Hepatocyte (in vitro differentiated cells): ENCODE results near the gene SIK3. TPM values are rescaled to one million over a fixed set of nuclear protein-coding genes. Genes with fewer than 3 reads are reported as not detected.

Source experiments
- DNase-seq: peaks from one replicate; pipeline ENCODE4 v3.0.0-alpha.2; 2016; ENCODE audit warnings: low spot score
- H2AFZ ChIP-seq: fragments of 200-600 bp; sonication (generic); 2 replicates; pipeline ENCODE4 v1.6.0; 2016; ENCODE audit warnings: antibody characterized with exemption, mild to moderate bottlenecking
- H3K27ac ChIP-seq: fragments of 200-600 bp; sonication (generic); 2 replicates; pipeline ENCODE4 v1.5.1; 2016; ENCODE audit warnings: mild to moderate bottlenecking
- H3K27me3 ChIP-seq: fragments of 200-600 bp; sonication (generic); 2 replicates; pipeline ENCODE4 v1.6.1; 2016
- H3K36me3 ChIP-seq: fragments of 200-600 bp; sonication (generic); replicated peaks from 2 replicates; pipeline ENCODE4 v1.5.1; 2016; ENCODE audit warnings: low read depth; ENCODE audit not compliant: insufficient read depth
- H3K4me1 ChIP-seq: fragments of 200-600 bp; sonication (generic); 2 replicates; pipeline ENCODE4 v1.5.1; 2016; ENCODE audit warnings: mild to moderate bottlenecking, moderate library complexity; ENCODE audit not compliant: insufficient read depth
- H3K4me2 ChIP-seq: fragments of 200-600 bp; sonication (generic); 2 replicates; pipeline ENCODE4 v1.6.0; 2016
- H3K4me3 ChIP-seq: fragments of 200-600 bp; sonication (generic); 2 replicates; pipeline ENCODE4 v1.5.1; 2016; ENCODE audit warnings: mild to moderate bottlenecking
- H3K79me2 ChIP-seq: fragments of 200-600 bp; sonication (generic); 2 replicates; pipeline ENCODE4 v1.6.0; 2017; ENCODE audit warnings: mild to moderate bottlenecking
- H3K9me2 ChIP-seq: fragments of 200-600 bp; sonication (generic); replicated peaks from 2 replicates; pipeline ENCODE4 v1.6.0; 2017; ENCODE audit warnings: mild to moderate bottlenecking; ENCODE audit not compliant: insufficient read depth
- H3K9me3 ChIP-seq: fragments of 200-600 bp; sonication (generic); 2 replicates; pipeline ENCODE4 v1.5.1; 2016; ENCODE audit warnings: low read depth, mild to moderate bottlenecking
- H4K20me1 ChIP-seq: fragments of 200-600 bp; sonication (generic); 2 replicates; pipeline ENCODE4 v1.6.0; 2016; ENCODE audit warnings: mild to moderate bottlenecking; ENCODE audit not compliant: insufficient read depth, poor library complexity, severe bottlenecking
- EZH2 ChIP-seq: fragments of 200-600 bp; sonication (generic); IDR thresholded peaks from 2 replicates; pipeline ENCODE4 v1.6.1; 2016; ENCODE audit warnings: antibody characterized with exemption, mild to moderate bottlenecking, borderline replicate concordance
- EZH2phosphoT487 ChIP-seq: fragments of 200-600 bp; sonication (generic); IDR thresholded peaks from one replicate; pipeline ENCODE4 v1.6.1; 2018; ENCODE audit warnings: antibody characterized with exemption, mild to moderate bottlenecking, low read depth, moderate library complexity; ENCODE audit not compliant: unreplicated experiment, severe bottlenecking
- WGBS: methylation state at CpG from one replicate; pipeline ENCODE4 v1.1.6; 2016; ENCODE audit warnings: low lambda C conversion rate; ENCODE audit errors: missing lambda C conversion rate; 5-methylcytosine and 5-hydroxymethylcytosine counted together
- polyA plus RNA-seq: library from polyadenylated mRNA; unstranded; fragments of >200 nt; fragmentation: Nextera tagmentation; extraction: Ambion mirVana; gene quantifications from 2 replicates; pipeline ENCODE4 v1.2.1, GENCODE V29; 2016
- total RNA-seq: library from RNA; depleted of rRNA; stranded (reverse); fragments of >200 nt; gene quantifications from 2 replicates; pipeline ENCODE4 v1.2.3, GENCODE V29; 2014
- TF ChIP-seq, protein P1 (sequence below): fragments of 200-600 bp; sonication (generic); IDR thresholded peaks from 2 replicates; pipeline ENCODE4 v1.5.1; 2016; ENCODE audit warnings: antibody characterized with exemption, mild to moderate bottlenecking; ENCODE audit not compliant: poor library complexity

The SIK3 gene
- total and polyA plus RNA-seq, 2 experiments from 2014 or later = 15.8 to 17.7 TPM

GRCh38 chr11:117076941-117077691 is 21.1 kb downstream of the SIK3 start:
- TF ChIP-seq, protein P1, sequence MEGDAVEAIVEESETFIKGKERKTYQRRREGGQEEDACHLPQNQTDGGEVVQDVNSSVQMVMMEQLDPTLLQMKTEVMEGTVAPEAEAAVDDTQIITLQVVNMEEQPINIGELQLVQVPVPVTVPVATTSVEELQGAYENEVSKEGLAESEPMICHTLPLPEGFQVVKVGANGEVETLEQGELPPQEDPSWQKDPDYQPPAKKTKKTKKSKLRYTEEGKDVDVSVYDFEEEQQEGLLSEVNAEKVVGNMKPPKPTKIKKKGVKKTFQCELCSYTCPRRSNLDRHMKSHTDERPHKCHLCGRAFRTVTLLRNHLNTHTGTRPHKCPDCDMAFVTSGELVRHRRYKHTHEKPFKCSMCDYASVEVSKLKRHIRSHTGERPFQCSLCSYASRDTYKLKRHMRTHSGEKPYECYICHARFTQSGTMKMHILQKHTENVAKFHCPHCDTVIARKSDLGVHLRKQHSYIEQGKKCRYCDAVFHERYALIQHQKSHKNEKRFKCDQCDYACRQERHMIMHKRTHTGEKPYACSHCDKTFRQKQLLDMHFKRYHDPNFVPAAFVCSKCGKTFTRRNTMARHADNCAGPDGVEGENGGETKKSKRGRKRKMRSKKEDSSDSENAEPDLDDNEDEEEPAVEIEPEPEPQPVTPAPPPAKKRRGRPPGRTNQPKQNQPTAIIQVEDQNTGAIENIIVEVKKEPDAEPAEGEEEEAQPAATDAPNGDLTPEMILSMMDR = no peak
- TF ChIP-seq EZH2 = no peak
- no peak for TF ChIP-seq EZH2phosphoT487
- no peak overlapping the region for H3K4me3 ChIP-seq
- WGBS = 49% methylated on average over 3 of the region's 3 CpGs
- no peaks in the 10 kb centered on the region for H3K9me3 ChIP-seq
- H3K36me3 ChIP-seq = no peaks in the 10 kb centered on the region
- H2AFZ ChIP-seq = no peak overlapping the region
- H3K4me2 ChIP-seq = peak overlapping the region; percentile 42
- no peaks in the 10 kb centered on the region for H3K27me3 ChIP-seq
- H4K20me1 ChIP-seq = peaks cover 43% of the 10 kb centered on the region
- H3K79me2 ChIP-seq = peaks cover 88% of the 10 kb centered on the region
- peak overlapping the region; percentile 14 for H3K27ac ChIP-seq
- no peaks in the 10 kb centered on the region for H3K9me2 ChIP-seq
- peaks cover 24% of the 10 kb centered on the region for H3K4me1 ChIP-seq
- peak; percentile 13 for DNase-seq

- H3K36me3 ChIP-seq = no peaks in the 10 kb centered on the region
- peaks cover 35% of the 10 kb centered on the region for H4K20me1 ChIP-seq
- H3K9me2 ChIP-seq = no peaks in the 10 kb centered on the region
- H2AFZ ChIP-seq = no peak overlapping the region
- peaks cover 37% of the 10 kb centered on the region for H3K4me1 ChIP-seq
- no peaks in the 10 kb centered on the region for H3K9me3 ChIP-seq
- H3K79me2 ChIP-seq = peaks cover 80% of the 10 kb centered on the region
- 100% methylated on average over 1 of the region's 1 CpG for WGBS
- H3K4me3 ChIP-seq = no peak overlapping the region
- H3K27me3 ChIP-seq = no peaks in the 10 kb centered on the region
- H3K27ac ChIP-seq = no peak overlapping the region
- no peak for DNase-seq
- H3K4me2 ChIP-seq = no peak overlapping the region
- TF ChIP-seq, protein P1 = no peak
- TF ChIP-seq EZH2phosphoT487 (no peak), EZH2 (no peak)
Measured at GRCh38 chr11:117075186-117075585, 23.0 kb downstream of the SIK3 start.

GRCh38 chr11:117074119-117074518 is 24.1 kb downstream of the SIK3 start:
- peaks cover 37% of the 10 kb centered on the region for H3K4me1 ChIP-seq

More at GRCh38 chr11:117074119-117074518, 24.1 kb downstream of the SIK3 start:
- Histone ChIP-seq H3K4me3 (no peak overlapping the region), H3K27me3 (no peaks in the 10 kb centered on the region), H3K9me2 (no peaks in the 10 kb centered on the region), H3K4me2 (no peak overlapping the region), H2AFZ (no peak overlapping the region), H3K36me3 (no peaks in the 10 kb centered on the region), H3K27ac (no peak overlapping the region), H3K9me3 (no peaks in the 10 kb centered on the region), H4K20me1 (peaks cover 31% of the 10 kb centered on the region), H3K79me2 (peaks cover 72% of the 10 kb centered on the region)
- no peak for DNase-seq
- TF ChIP-seq EZH2phosphoT487 (no peak), EZH2 (no peak)
- TF ChIP-seq, protein P1 = no peak
